H9 (cell line): ENCODE results near the gene RAP1GAP2. TPM values are rescaled to one million over a fixed set of nuclear protein-coding genes. Genes with fewer than 3 reads are reported as not detected.
A peak's percentile ranks its signal among the peaks of the same experiment; 100 is the strongest.

Source experiments
- DNase-seq: peaks from one replicate; pipeline ENCODE4 v3.0.0-alpha.2; 2017
- H2AFZ ChIP-seq: one replicate; pipeline ENCODE4 v1.6.1; 2013; ENCODE audit warnings: mild to moderate bottlenecking, low read length, control low read depth, moderate library complexity
- H2AK5ac ChIP-seq: 2 replicates; pipeline ENCODE4 v1.6.1; 2013; ENCODE audit warnings: low read length, control low read depth, mixed read lengths; ENCODE audit not compliant: insufficient read length
- H2BK120ac ChIP-seq: one replicate; pipeline ENCODE4 v1.6.1; 2013; ENCODE audit warnings: low read depth, mild to moderate bottlenecking, low read length, control low read depth, inconsistent platforms; ENCODE audit not compliant: poor library complexity, severe bottlenecking
- H2BK12ac ChIP-seq: 2 replicates; pipeline ENCODE4 v1.6.1; 2013; ENCODE audit warnings: low read length, control low read depth, mixed read lengths, low read depth; ENCODE audit not compliant: insufficient read length
- H2BK15ac ChIP-seq: 2 replicates; pipeline ENCODE4 v1.6.1; 2013; ENCODE audit warnings: low read depth, low read length, control low read depth
- H2BK20ac ChIP-seq: one replicate; pipeline ENCODE4 v1.6.1; 2013; ENCODE audit warnings: low read depth, mild to moderate bottlenecking, low read length, control low read depth, inconsistent platforms; ENCODE audit not compliant: poor library complexity, severe bottlenecking
- H2BK5ac ChIP-seq: 2 replicates; pipeline ENCODE4 v1.6.1; 2013; ENCODE audit warnings: low read length, control low read depth, mixed read lengths; ENCODE audit not compliant: insufficient read length
- H3K14ac ChIP-seq: 2 replicates; pipeline ENCODE4 v1.6.1; 2013; ENCODE audit warnings: low read length, control low read depth; ENCODE audit not compliant: insufficient read depth
- H3K18ac ChIP-seq: 2 replicates; pipeline ENCODE4 v1.6.1; 2013; ENCODE audit warnings: low read depth, mild to moderate bottlenecking, mixed read lengths, low read length, control low read depth; ENCODE audit not compliant: insufficient read length
- H3K23ac ChIP-seq: 2 replicates; pipeline ENCODE4 v1.6.1; 2013; ENCODE audit warnings: low read length, control low read depth, mixed read lengths, low read depth; ENCODE audit not compliant: insufficient read length
- H3K23me2 ChIP-seq: 2 replicates; pipeline ENCODE4 v1.6.1; 2013; ENCODE audit warnings: low read depth, mild to moderate bottlenecking, mixed read lengths, low read length, control low read depth; ENCODE audit not compliant: insufficient read length, poor library complexity, severe bottlenecking
- H3K27ac ChIP-seq: 2 replicates; pipeline ENCODE4 v1.5.1; 2013; ENCODE audit warnings: low read length, control low read depth, mixed read lengths, low read depth; ENCODE audit not compliant: insufficient read length
- H3K27me3 ChIP-seq: 2 replicates; pipeline ENCODE4 v1.6.1; 2013; ENCODE audit warnings: low read length, control low read depth, inconsistent platforms; ENCODE audit not compliant: insufficient read depth
- H3K4ac ChIP-seq: 2 replicates; pipeline ENCODE4 v1.6.1; 2013; ENCODE audit warnings: low read depth, mild to moderate bottlenecking, control low read depth, inconsistent platforms, low read length, moderate library complexity
- H3K4me1 ChIP-seq: 2 replicates; pipeline ENCODE4 v1.6.1; 2013; ENCODE audit warnings: low read length, control low read depth, inconsistent platforms; ENCODE audit not compliant: insufficient read depth
- H3K4me2 ChIP-seq: 2 replicates; pipeline ENCODE4 v1.6.1; 2013; ENCODE audit warnings: low read length, control low read depth, mixed read lengths; ENCODE audit not compliant: insufficient read length, insufficient read depth
- H3K56ac ChIP-seq: 2 replicates; pipeline ENCODE4 v1.6.1; 2013; ENCODE audit warnings: low read depth, mild to moderate bottlenecking, mixed read lengths, low read length, control low read depth; ENCODE audit not compliant: insufficient read length
- H3K79me1 ChIP-seq: 2 replicates; pipeline ENCODE4 v1.6.1; 2013; ENCODE audit warnings: low read depth, mild to moderate bottlenecking, moderate library complexity, low read length, control low read depth, inconsistent platforms; ENCODE audit not compliant: insufficient read depth, poor library complexity, severe bottlenecking
- H3K79me2 ChIP-seq: 2 replicates; pipeline ENCODE4 v1.6.1; 2013; ENCODE audit warnings: low read length, control low read depth, inconsistent platforms; ENCODE audit not compliant: insufficient read depth
- H3K9ac ChIP-seq: 2 replicates; pipeline ENCODE4 v1.6.1; 2013; ENCODE audit warnings: low read length, control low read depth, mixed read lengths; ENCODE audit not compliant: insufficient read length; ENCODE audit errors: extremely low read depth
- H3K9me3 ChIP-seq: one replicate; pipeline ENCODE4 v1.6.1; 2013; ENCODE audit warnings: low read depth, low read length, inconsistent platforms; ENCODE audit not compliant: control insufficient read depth
- H3T11ph ChIP-seq: one replicate; pipeline ENCODE4 v1.6.1; 2013; ENCODE audit warnings: mild to moderate bottlenecking, low read length, control low read depth, inconsistent platforms
- H4K20me1 ChIP-seq: one replicate; pipeline ENCODE4 v1.6.1; 2013; ENCODE audit not compliant: control insufficient read depth, insufficient read length, insufficient read depth
- H4K5ac ChIP-seq: 2 replicates; pipeline ENCODE4 v1.6.1; 2013; ENCODE audit warnings: low read depth, mild to moderate bottlenecking, mixed read lengths, low read length, control low read depth; ENCODE audit not compliant: insufficient read length
- H4K8ac ChIP-seq: replicated peaks from 2 replicates; pipeline ENCODE4 v1.6.1; 2013; ENCODE audit warnings: low read length, control low read depth, mixed read lengths, low read depth; ENCODE audit not compliant: insufficient read length
- H4K91ac ChIP-seq: 2 replicates; pipeline ENCODE4 v1.6.1; 2013; ENCODE audit warnings: low read depth, mild to moderate bottlenecking, moderate library complexity, mixed read lengths, low read length, control low read depth; ENCODE audit not compliant: insufficient read length
- H3K27ac Mint-ChIP-seq, 3 experiments: 2 replicates in 2 of 3; 3 replicates in 1 of 3; pipeline ENCODE4 v1.8.0; 2020 to 2021; ENCODE audit warnings: mixed read lengths in 3 of 3, mild to moderate bottlenecking in 1 of 3, moderate library complexity in 1 of 3
- H3K27me3 Mint-ChIP-seq: 2 replicates; pipeline ENCODE4 v1.8.0; 2021; ENCODE audit warnings: low read depth, mild to moderate bottlenecking, moderate library complexity, mixed read lengths
- H3K36me3 Mint-ChIP-seq, 3 experiments: 2 replicates in 2 of 3; 3 replicates in 1 of 3; pipeline ENCODE4 v1.8.0; 2020 to 2021; ENCODE audit warnings: low read depth in 3 of 3, mixed read lengths in 3 of 3; ENCODE audit not compliant: insufficient read depth in 1 of 3
- H3K4me1 Mint-ChIP-seq, 2 experiments: 2 replicates each; pipeline ENCODE4 v1.8.0; 2020; ENCODE audit warnings: mixed read lengths in 2 of 2
- H3K4me3 Mint-ChIP-seq, 2 experiments: 2 replicates in 1 of 2; 3 replicates in 1 of 2; pipeline ENCODE4 v1.8.0; 2020 to 2021; ENCODE audit warnings: mild to moderate bottlenecking in 2 of 2, mixed read lengths in 2 of 2, moderate library complexity in 1 of 2
- H3K9me3 Mint-ChIP-seq, 2 experiments: 2 replicates in 1 of 2; 3 replicates in 1 of 2; pipeline ENCODE4 v1.8.0; 2020; ENCODE audit warnings: mild to moderate bottlenecking in 2 of 2, mixed read lengths in 2 of 2, moderate library complexity in 1 of 2
- WGBS: extraction: QIAGEN DNeasy Blood & Tissue Kit; methylation state at CpG from one replicate; pipeline ENCODE4 v1.1.7; 2013; ENCODE audit warnings: missing lambda C conversion rate, low lambda C conversion rate, mixed read lengths; ENCODE audit not compliant: insufficient read length; ENCODE audit errors: extremely low coverage; 5-methylcytosine and 5-hydroxymethylcytosine counted together
- total RNA-seq: library from RNA; stranded (reverse); gene quantifications from 2 replicates; pipeline ENCODE4 v1.2.1, GENCODE V29; 2021
- TF ChIP-seq, protein P1 (sequence below): fragments of 200-600 bp; sonication (generic); conservative IDR thresholded peaks from 3 replicates; pipeline ENCODE4 v1.8.0; 2021; ENCODE audit warnings: antibody characterized with exemption, mild to moderate bottlenecking

RAP1GAP2 gene
- total RNA-seq, 1 experiment from 2014 or later: 33.8 TPM

- H3K4me1 ChIP-seq: no peaks in the 10 kb centered on the region
- no peak overlapping the region for H4K5ac ChIP-seq
- H2AK5ac ChIP-seq: no peak overlapping the region
- TF ChIP-seq, protein P1, sequence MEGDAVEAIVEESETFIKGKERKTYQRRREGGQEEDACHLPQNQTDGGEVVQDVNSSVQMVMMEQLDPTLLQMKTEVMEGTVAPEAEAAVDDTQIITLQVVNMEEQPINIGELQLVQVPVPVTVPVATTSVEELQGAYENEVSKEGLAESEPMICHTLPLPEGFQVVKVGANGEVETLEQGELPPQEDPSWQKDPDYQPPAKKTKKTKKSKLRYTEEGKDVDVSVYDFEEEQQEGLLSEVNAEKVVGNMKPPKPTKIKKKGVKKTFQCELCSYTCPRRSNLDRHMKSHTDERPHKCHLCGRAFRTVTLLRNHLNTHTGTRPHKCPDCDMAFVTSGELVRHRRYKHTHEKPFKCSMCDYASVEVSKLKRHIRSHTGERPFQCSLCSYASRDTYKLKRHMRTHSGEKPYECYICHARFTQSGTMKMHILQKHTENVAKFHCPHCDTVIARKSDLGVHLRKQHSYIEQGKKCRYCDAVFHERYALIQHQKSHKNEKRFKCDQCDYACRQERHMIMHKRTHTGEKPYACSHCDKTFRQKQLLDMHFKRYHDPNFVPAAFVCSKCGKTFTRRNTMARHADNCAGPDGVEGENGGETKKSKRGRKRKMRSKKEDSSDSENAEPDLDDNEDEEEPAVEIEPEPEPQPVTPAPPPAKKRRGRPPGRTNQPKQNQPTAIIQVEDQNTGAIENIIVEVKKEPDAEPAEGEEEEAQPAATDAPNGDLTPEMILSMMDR: no peak
- H4K20me1 ChIP-seq: no peaks in the 10 kb centered on the region
- no peak overlapping the region for H3K9ac ChIP-seq
- no peak overlapping the region for H3K4me2 ChIP-seq
- WGBS: no CpG with 5 or more reads among the region's 9 CpGs
- H3K27me3 ChIP-seq: no peaks in the 10 kb centered on the region
- H3K4ac ChIP-seq: no peak overlapping the region
- H2BK20ac ChIP-seq: no peak overlapping the region
- H3K9me3 Mint-ChIP-seq: no peaks in the 10 kb centered on the region
- no peak overlapping the region for H3K18ac ChIP-seq
- no peaks in the 10 kb centered on the region for H3K27me3 Mint-ChIP-seq
- peak overlapping the region in 2 of 3 experiments; percentile 19 to 32; a peak in 4 of 7 replicates for H3K27ac Mint-ChIP-seq
- H3K56ac ChIP-seq: no peak overlapping the region
- H2BK120ac ChIP-seq: no peak overlapping the region
- H3T11ph ChIP-seq: no peak overlapping the region
- H4K91ac ChIP-seq: no peak overlapping the region
- H2BK12ac ChIP-seq: no peak overlapping the region
- no peak overlapping the region for H2AFZ ChIP-seq
- H3K27ac ChIP-seq: no peak overlapping the region
- no peak overlapping the region for H4K8ac ChIP-seq
- no peak overlapping the region for H2BK15ac ChIP-seq
- no peak overlapping the region for H3K23ac ChIP-seq
- no peaks in the 10 kb centered on the region for H3K9me3 ChIP-seq
- no peak overlapping the region for H3K14ac ChIP-seq
- H3K4me1 Mint-ChIP-seq: no peaks in the 10 kb centered on the region
- H3K79me2 ChIP-seq: no peaks in the 10 kb centered on the region
- peak; percentile 8 for DNase-seq
- H3K79me1 ChIP-seq: no peaks in the 10 kb centered on the region
- H3K4me3 Mint-ChIP-seq: no peak overlapping the region
- H3K36me3 Mint-ChIP-seq: peaks cover 8 to 32% (median 24%) of the 10 kb centered on the region in 3 experiments; a peak in 6 of 7 replicates
- no peaks in the 10 kb centered on the region for H3K23me2 ChIP-seq
- no peak overlapping the region for H2BK5ac ChIP-seq
These were observed 181.9 kb downstream of the RAP1GAP2 start for GRCh38 chr17:2978116-2978515.
